ENCODE measurements around the gene SLC38A2. TPM values are rescaled to one million over a fixed set of nuclear protein-coding genes. Genes with fewer than 3 reads are reported as not detected.
"Not testable (repeated sequence)": the region's sequence is repeated elsewhere in the genome, so short reads cannot be mapped to it uniquely, and the experiment has no call there.

Gene SLC38A2
- total RNA-seq, 1 donor from 2014 or later = 247 TPM

GRCh38 chr12:46339051-46339450 is 33.5 kb downstream of the SLC38A2 start:
- H3K9me3 Mint-ChIP-seq = peaks cover 5% of the 10 kb centered on the region
- no peak overlapping the region for H3K27ac Mint-ChIP-seq
- no peak overlapping the region for H3K4me3 Mint-ChIP-seq
- peaks cover 2% of the 10 kb centered on the region for H3K4me1 Mint-ChIP-seq
- ChIA-PET CTCF (no interaction called here), POLR2A (no interaction called here)
- intact Hi-C loops (cut with micrococcal nuclease) = no loop called here
- TF ChIP-seq, protein P1, sequence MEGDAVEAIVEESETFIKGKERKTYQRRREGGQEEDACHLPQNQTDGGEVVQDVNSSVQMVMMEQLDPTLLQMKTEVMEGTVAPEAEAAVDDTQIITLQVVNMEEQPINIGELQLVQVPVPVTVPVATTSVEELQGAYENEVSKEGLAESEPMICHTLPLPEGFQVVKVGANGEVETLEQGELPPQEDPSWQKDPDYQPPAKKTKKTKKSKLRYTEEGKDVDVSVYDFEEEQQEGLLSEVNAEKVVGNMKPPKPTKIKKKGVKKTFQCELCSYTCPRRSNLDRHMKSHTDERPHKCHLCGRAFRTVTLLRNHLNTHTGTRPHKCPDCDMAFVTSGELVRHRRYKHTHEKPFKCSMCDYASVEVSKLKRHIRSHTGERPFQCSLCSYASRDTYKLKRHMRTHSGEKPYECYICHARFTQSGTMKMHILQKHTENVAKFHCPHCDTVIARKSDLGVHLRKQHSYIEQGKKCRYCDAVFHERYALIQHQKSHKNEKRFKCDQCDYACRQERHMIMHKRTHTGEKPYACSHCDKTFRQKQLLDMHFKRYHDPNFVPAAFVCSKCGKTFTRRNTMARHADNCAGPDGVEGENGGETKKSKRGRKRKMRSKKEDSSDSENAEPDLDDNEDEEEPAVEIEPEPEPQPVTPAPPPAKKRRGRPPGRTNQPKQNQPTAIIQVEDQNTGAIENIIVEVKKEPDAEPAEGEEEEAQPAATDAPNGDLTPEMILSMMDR (IDR thresholded peaks at IDR 0.05) = no peak
- ATAC-seq (ENCODE audit: low read depth) = no peak
- peaks cover 5% of the 10 kb centered on the region for H3K27me3 Mint-ChIP-seq
- no peaks in the 10 kb centered on the region for H3K36me3 Mint-ChIP-seq (ENCODE audit: low read depth)
- no peak for DNase-seq

GRCh38 chr12:46332260-46332659 is 40.3 kb downstream of the SLC38A2 start:
- Mint-ChIP-seq H3K9me3 (peaks cover 20% of the 10 kb centered on the region), H3K4me1 (no peaks in the 10 kb centered on the region), H3K4me3 (no peak overlapping the region), H3K27me3 (no peaks in the 10 kb centered on the region), H3K27ac (no peak overlapping the region), H3K36me3 (ENCODE audit: low read depth) (peaks cover 2% of the 10 kb centered on the region)
- intact Hi-C loops (cut with micrococcal nuclease) = no loop called here
- TF ChIP-seq, protein P1 (IDR thresholded peaks at IDR 0.05) = no peak
- no peak for ATAC-seq (ENCODE audit: low read depth)
- ChIA-PET CTCF (no interaction called here), POLR2A (no interaction called here)
- DNase-seq = no peak

- H3K4me3 Mint-ChIP-seq; intact Hi-C loops (cut with micrococcal nuclease); H3K27ac Mint-ChIP-seq; POLR2A ChIA-PET; DNase-seq; H3K36me3 Mint-ChIP-seq (ENCODE audit: low read depth); CTCF ChIA-PET; ATAC-seq (ENCODE audit: low read depth); H3K27me3 Mint-ChIP-seq; H3K4me1 Mint-ChIP-seq: not testable (repeated sequence)
- H3K9me3 Mint-ChIP-seq = peaks cover 11% of the 10 kb centered on the region
Measured at GRCh38 chr12:46325075-46325474, 47.5 kb downstream of the SLC38A2 start.

DNA sequence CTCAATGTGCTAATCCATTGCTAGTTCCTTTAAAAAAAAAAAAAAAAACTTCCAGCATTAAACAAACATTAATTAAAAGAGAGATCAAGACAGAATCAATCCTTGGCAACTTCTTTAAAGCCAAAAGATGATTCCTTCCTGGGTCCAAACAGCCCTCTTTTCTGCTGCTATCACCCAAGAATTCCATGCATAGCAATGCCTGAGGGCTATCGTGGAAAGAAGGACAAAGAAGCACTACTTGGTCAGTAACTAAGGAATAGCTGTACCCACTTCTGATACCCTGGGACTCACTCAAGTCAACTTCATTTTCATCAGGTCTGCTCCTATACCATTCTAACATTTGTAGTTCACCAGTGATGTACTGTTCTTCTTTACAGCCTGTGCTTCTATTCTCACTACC is 51.8 kb downstream of the SLC38A2 start:
- TF ChIP-seq, protein P1 (IDR thresholded peaks at IDR 0.05) = no peak
- CTCF ChIA-PET = no interaction called here
- no peak overlapping the region for H3K27ac Mint-ChIP-seq
- H3K4me3 Mint-ChIP-seq = no peak overlapping the region
- no peaks in the 10 kb centered on the region for H3K4me1 Mint-ChIP-seq
- peaks cover 3% of the 10 kb centered on the region for H3K27me3 Mint-ChIP-seq
- peaks cover 4% of the 10 kb centered on the region for H3K9me3 Mint-ChIP-seq
- intact Hi-C loops (cut with micrococcal nuclease) = no loop called here
- H3K36me3 Mint-ChIP-seq (ENCODE audit: low read depth) = peaks cover 2% of the 10 kb centered on the region
- DNase-seq (no peak), ATAC-seq (ENCODE audit: low read depth) (no peak)
- POLR2A ChIA-PET = interaction anchor here (0.7 kb wide), 1 partner anchor 45 kb away, joined by 6 read pairs; no protein-coding TSS in a partner anchor

GRCh38 chr12:46318037-46318436 is 54.5 kb downstream of the SLC38A2 start:
- H3K27ac Mint-ChIP-seq = no peak overlapping the region
- H3K36me3 Mint-ChIP-seq (ENCODE audit: low read depth) = peaks cover 2% of the 10 kb centered on the region
- peaks cover 5% of the 10 kb centered on the region for H3K27me3 Mint-ChIP-seq
- intact Hi-C loops (cut with micrococcal nuclease) = no loop called here
- peaks cover 6% of the 10 kb centered on the region for H3K9me3 Mint-ChIP-seq
- no peak for DNase-seq
- ChIA-PET CTCF (no interaction called here), POLR2A (no interaction called here)
- TF ChIP-seq, protein P1 (IDR thresholded peaks at IDR 0.05) = no peak
- no peak for ATAC-seq (ENCODE audit: low read depth)
- no peak overlapping the region for H3K4me3 Mint-ChIP-seq
- no peaks in the 10 kb centered on the region for H3K4me1 Mint-ChIP-seq

Other genes with a start within 250 kb of the SLC38A2 start
- 283 and 314 TPM in 2 replicates for gene SLC38A1, start 103.7 kb downstream of the SLC38A2 start, total RNA-seq

All from activated B cell treated with CpG ODN at 0.5 μM for 24 hours (primary cell).